ENCODE measurements around the gene NAGPA.

- TF ChIP-seq JUN (IDR thresholded peaks at IDR 0.05; ENCODE audit: low read depth, low read length) (no peak), JUND (IDR thresholded peaks at IDR 0.05; ENCODE audit: low read length) (no peak), EZH2 (IDR thresholded peaks at IDR 0.05; ENCODE audit: low read depth, low read length, severe bottlenecking) (no peak), MAFK (IDR thresholded peaks at IDR 0.05; ENCODE audit: low read depth, low read length) (0 out of 2 replicates have a peak, but pooled peaks have one; percentile 14), BRCA1 (IDR thresholded peaks at IDR 0.05; ENCODE audit: low read depth, low read length) (no peak), GTF2F1 (IDR thresholded peaks at IDR 0.05; ENCODE audit: borderline replicate concordance, low read depth, low read length) (no peak), POLR2A (IDR thresholded peaks at IDR 0.05; ENCODE audit: control extremely low read depth in 1 of 2, low read depth in 2 of 2, low read length in 2 of 2) (no peak)
- TF ChIP-seq, protein P1, sequence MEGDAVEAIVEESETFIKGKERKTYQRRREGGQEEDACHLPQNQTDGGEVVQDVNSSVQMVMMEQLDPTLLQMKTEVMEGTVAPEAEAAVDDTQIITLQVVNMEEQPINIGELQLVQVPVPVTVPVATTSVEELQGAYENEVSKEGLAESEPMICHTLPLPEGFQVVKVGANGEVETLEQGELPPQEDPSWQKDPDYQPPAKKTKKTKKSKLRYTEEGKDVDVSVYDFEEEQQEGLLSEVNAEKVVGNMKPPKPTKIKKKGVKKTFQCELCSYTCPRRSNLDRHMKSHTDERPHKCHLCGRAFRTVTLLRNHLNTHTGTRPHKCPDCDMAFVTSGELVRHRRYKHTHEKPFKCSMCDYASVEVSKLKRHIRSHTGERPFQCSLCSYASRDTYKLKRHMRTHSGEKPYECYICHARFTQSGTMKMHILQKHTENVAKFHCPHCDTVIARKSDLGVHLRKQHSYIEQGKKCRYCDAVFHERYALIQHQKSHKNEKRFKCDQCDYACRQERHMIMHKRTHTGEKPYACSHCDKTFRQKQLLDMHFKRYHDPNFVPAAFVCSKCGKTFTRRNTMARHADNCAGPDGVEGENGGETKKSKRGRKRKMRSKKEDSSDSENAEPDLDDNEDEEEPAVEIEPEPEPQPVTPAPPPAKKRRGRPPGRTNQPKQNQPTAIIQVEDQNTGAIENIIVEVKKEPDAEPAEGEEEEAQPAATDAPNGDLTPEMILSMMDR (IDR thresholded peaks at IDR 0.05; ENCODE audit: control extremely low read depth in 1 of 3, insufficient read depth in 1 of 3, low read depth in 1 of 3, low read length in 3 of 3): peak; percentile 35 to 54 (median 49)
Measured at GRCh38 chr16:5042574-5043171, 8.9 kb upstream of the NAGPA start.

Measured in H1 (cell line).